ENCODE measurements around the gene MYO7A.

DNA sequence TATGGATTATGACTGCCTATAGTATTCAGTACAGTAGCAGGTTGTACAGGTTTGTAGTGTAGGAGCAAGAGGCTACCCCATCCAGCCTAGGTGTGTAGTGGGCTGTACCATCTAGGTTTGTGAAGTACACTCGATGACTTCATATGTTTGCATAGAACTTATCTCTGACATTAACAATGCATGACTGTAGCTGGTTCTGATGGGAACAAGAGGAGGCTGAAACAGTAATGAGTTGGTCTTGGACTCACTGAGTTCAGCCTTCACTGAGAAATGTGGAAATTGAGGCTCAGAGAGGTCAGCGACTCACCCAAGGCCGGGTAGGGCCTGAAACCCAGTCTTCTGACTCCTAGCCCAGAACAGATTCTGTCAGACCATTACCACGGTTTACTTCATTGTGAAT lies 13.0 kb downstream of the MYO7A start:
- no peak for TF ChIP-seq CTCF (IDR thresholded peaks at IDR 0.05)
- no peak for TF ChIP-seq POLR2A (IDR thresholded peaks at IDR 0.05)

Measured in body of pancreas (tissue), 4 donors.